Measurements from ENCODE around the gene HPGDS. TPM values are rescaled to one million over a fixed set of nuclear protein-coding genes. Genes with fewer than 3 reads are reported as not detected.
"Not testable (repeated sequence)": the region's sequence is repeated elsewhere in the genome, so short reads cannot be mapped to it uniquely, and the experiment has no call there.

Gene HPGDS
- total and polyA plus RNA-seq, 2 donors = 1.4 to 8.0 TPM

DNA sequence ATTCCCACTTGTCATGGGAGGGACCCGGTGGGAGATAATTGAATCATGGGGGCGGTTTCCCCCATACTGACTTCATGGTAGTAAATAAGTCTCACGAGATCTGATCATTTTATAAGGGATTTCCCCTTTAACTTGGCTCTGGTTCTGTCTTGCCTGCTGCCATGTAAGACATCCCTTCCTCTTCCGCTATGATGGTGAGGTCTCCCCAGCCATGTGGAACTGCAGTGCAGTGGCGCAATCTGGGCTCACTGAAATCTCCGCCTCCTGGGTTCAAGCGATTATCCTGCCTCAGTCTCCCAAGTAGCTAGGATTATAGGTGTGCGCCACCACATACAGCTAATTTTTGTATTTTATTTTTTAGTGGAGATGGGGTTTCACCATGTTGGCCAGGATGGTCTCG lies 2.9 kb downstream of the HPGDS start:
- Histone ChIP-seq H3K9me3 (ENCODE audit: control insufficient read depth in 2 of 2, insufficient read depth in 1 of 2, low read length in 1 of 2) (no peaks in the 10 kb centered on the region), H3K27ac (ENCODE audit: low read depth in 1 of 2, low read length in 1 of 2) (no peak overlapping the region), H3K4me1 (ENCODE audit: control insufficient read depth in 2 of 2, insufficient read depth in 2 of 2, low read length in 2 of 2) (peaks cover 0 to 4% of the 10 kb centered on the region in 2 donors), H3K36me3 (ENCODE audit: control insufficient read depth in 2 of 2, insufficient read depth in 2 of 2, low read length in 1 of 2) (no peaks in the 10 kb centered on the region), H3K4me3 (ENCODE audit: low read length in 2 of 2) (no peak overlapping the region), H3K27me3 (ENCODE audit: control insufficient read depth in 2 of 2, insufficient read depth in 1 of 2, low read length in 1 of 2) (no peaks in the 10 kb centered on the region)
- WGBS = 83% methylated on average over 9 of the region's 9 CpGs
- DNase-seq (ENCODE audit: low read depth in 6 of 9, low spot score in 9 of 9) = peak in 1 of 9 donors; percentile 11

DNA sequence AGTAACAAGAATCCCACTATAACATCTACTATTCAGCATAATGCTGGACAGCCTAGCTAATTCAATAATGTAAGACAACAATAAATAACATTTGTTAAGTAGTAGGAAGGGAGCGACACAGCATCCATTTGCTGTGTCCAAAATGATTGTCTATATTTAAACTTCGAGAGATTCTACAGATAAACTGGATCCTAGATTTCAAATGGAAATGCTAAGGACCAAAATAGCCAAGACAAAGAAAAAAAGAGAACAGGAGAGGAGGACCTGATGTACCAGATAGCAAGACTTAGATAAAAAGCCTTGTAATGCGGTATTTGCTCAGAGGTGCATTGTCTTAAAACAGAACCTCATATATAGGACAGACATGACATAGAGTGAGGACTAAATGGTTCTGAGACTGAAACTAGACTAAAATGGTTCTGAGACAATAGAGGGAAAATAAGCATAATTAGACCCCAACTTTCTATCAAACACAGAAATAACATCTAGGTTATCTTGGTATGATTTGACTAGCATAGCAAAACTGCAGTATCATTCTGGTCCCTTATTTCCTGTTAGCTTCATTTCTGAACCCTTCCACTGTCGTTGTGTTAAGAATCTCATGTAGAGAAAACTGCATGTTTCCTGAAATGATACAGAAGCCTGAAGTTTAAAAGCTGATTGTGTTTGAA lies 3.8 kb downstream of the HPGDS start:
- peak in 5 of 9 donors; percentile 10 to 55 (median 13) for DNase-seq (ENCODE audit: low read depth in 6 of 9, low spot score in 9 of 9)
- H3K27ac ChIP-seq (ENCODE audit: low read depth in 1 of 2, low read length in 1 of 2) = peak overlapping the region in 1 of 2 donors; percentile 5
- H3K27me3 ChIP-seq (ENCODE audit: control insufficient read depth in 2 of 2, insufficient read depth in 1 of 2, low read length in 1 of 2) = no peaks in the 10 kb centered on the region
- H3K4me3 ChIP-seq (ENCODE audit: low read length in 2 of 2) = no peak overlapping the region
- no peaks in the 10 kb centered on the region for H3K36me3 ChIP-seq (ENCODE audit: control insufficient read depth in 2 of 2, insufficient read depth in 2 of 2, low read length in 1 of 2)
- no peaks in the 10 kb centered on the region for H3K9me3 ChIP-seq (ENCODE audit: control insufficient read depth in 2 of 2, insufficient read depth in 1 of 2, low read length in 1 of 2)
- WGBS = 65% methylated on average over 4 of the region's 4 CpGs
- H3K4me1 ChIP-seq (ENCODE audit: control insufficient read depth in 2 of 2, insufficient read depth in 2 of 2, low read length in 2 of 2) = peaks cover 0 to 4% of the 10 kb centered on the region in 2 donors

- not testable (repeated sequence) for H3K4me3 ChIP-seq (ENCODE audit: low read length in 2 of 2); H3K4me1 ChIP-seq (ENCODE audit: control insufficient read depth in 2 of 2, insufficient read depth in 2 of 2, low read length in 2 of 2); DNase-seq (ENCODE audit: low read depth in 6 of 9, low spot score in 9 of 9); H3K27me3 ChIP-seq (ENCODE audit: control insufficient read depth in 2 of 2, insufficient read depth in 1 of 2, low read length in 1 of 2); H3K36me3 ChIP-seq (ENCODE audit: control insufficient read depth in 2 of 2, insufficient read depth in 2 of 2, low read length in 1 of 2); H3K27ac ChIP-seq (ENCODE audit: low read depth in 1 of 2, low read length in 1 of 2); H3K9me3 ChIP-seq (ENCODE audit: control insufficient read depth in 2 of 2, insufficient read depth in 1 of 2, low read length in 1 of 2)
- WGBS = 90% methylated on average over 5 of the region's 5 CpGs
Observed at GRCh38 chr4:94336791-94337190, 5.8 kb downstream of the HPGDS start.

DNA sequence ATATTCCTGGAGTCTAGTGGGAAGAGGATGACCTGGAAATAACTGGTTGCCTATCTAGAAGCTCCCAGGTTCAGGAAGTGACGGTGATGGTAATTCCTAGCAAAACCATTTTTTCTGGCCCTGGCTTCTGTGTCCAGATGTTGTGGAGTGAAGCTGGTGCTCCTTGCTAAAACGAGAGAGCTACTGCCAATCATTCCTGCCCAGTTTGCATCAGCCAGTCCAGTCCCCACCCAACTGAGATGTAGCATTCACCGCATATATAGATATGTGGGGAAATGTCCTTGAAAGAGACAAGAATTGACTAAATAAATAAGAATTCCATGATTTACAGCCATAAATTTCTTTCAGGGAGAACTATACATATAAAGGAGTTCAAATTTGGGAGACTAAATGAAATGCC lies 6.3 kb downstream of the HPGDS start:
- no peaks in the 10 kb centered on the region for H3K27me3 ChIP-seq (ENCODE audit: control insufficient read depth in 2 of 2, insufficient read depth in 1 of 2, low read length in 1 of 2)
- no peaks in the 10 kb centered on the region for H3K36me3 ChIP-seq (ENCODE audit: control insufficient read depth in 2 of 2, insufficient read depth in 2 of 2, low read length in 1 of 2)
- 95% methylated on average over 3 of the region's 3 CpGs for WGBS

DNA sequence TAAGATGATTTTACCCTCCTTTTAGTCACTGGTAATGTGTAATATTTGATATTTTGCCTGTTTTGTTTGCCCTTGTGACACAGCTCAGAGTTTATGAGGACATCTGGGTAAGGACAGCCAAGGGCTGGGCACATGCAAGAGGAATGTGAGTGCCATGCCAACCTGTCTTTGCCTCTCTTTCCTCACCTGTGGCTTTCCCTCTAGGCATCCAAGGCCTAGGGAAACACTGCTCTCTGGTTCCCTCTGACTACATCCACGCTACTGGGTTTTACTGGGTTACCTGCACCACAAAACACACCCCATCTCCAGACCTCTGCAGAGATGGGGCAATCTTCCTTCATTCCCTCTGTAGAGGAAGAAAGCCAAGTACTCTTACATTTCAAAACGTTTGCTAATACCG lies 7.7 kb downstream of the HPGDS start:
- Histone ChIP-seq H3K9me3 (ENCODE audit: control insufficient read depth in 2 of 2, insufficient read depth in 1 of 2, low read length in 1 of 2) (peaks cover 0 to 3% of the 10 kb centered on the region in 2 donors), H3K27me3 (ENCODE audit: control insufficient read depth in 2 of 2, insufficient read depth in 1 of 2, low read length in 1 of 2) (no peaks in the 10 kb centered on the region), H3K4me3 (ENCODE audit: low read length in 2 of 2) (no peak overlapping the region), H3K27ac (ENCODE audit: low read depth in 1 of 2, low read length in 1 of 2) (no peak overlapping the region), H3K36me3 (ENCODE audit: control insufficient read depth in 2 of 2, insufficient read depth in 2 of 2, low read length in 1 of 2) (no peaks in the 10 kb centered on the region), H3K4me1 (ENCODE audit: control insufficient read depth in 2 of 2, insufficient read depth in 2 of 2, low read length in 2 of 2) (peaks cover 0 to 4% of the 10 kb centered on the region in 2 donors)
- WGBS = 94% methylated on average over 3 of the region's 3 CpGs
- DNase-seq (ENCODE audit: low read depth in 6 of 9, low spot score in 9 of 9) = no peak

More for the DNA sequence above, 6.3 kb downstream of the HPGDS start:
- no peak overlapping the region for H3K4me3 ChIP-seq (ENCODE audit: low read length in 2 of 2)
- no peak overlapping the region for H3K27ac ChIP-seq (ENCODE audit: low read depth in 1 of 2, low read length in 1 of 2)
- peaks cover 0 to 3% of the 10 kb centered on the region in 2 donors for H3K9me3 ChIP-seq (ENCODE audit: control insufficient read depth in 2 of 2, insufficient read depth in 1 of 2, low read length in 1 of 2)
- peaks cover 0 to 4% of the 10 kb centered on the region in 2 donors for H3K4me1 ChIP-seq (ENCODE audit: control insufficient read depth in 2 of 2, insufficient read depth in 2 of 2, low read length in 2 of 2)
- DNase-seq (ENCODE audit: low read depth in 6 of 9, low spot score in 9 of 9) = no peak

- H3K36me3 ChIP-seq (ENCODE audit: control insufficient read depth in 2 of 2, insufficient read depth in 2 of 2, low read length in 1 of 2) = no peaks in the 10 kb centered on the region
- DNase-seq (ENCODE audit: low read depth in 6 of 9, low spot score in 9 of 9) = no peak
- H3K4me1 ChIP-seq (ENCODE audit: control insufficient read depth in 2 of 2, insufficient read depth in 2 of 2, low read length in 2 of 2) = no peaks in the 10 kb centered on the region
- 95% methylated on average over 2 of the region's 2 CpGs for WGBS
- no peak overlapping the region for H3K27ac ChIP-seq (ENCODE audit: low read depth in 1 of 2, low read length in 1 of 2)
- H3K9me3 ChIP-seq (ENCODE audit: control insufficient read depth in 2 of 2, insufficient read depth in 1 of 2, low read length in 1 of 2) = peaks cover 0 to 3% of the 10 kb centered on the region in 2 donors
- no peak overlapping the region for H3K4me3 ChIP-seq (ENCODE audit: low read length in 2 of 2)
- no peaks in the 10 kb centered on the region for H3K27me3 ChIP-seq (ENCODE audit: control insufficient read depth in 2 of 2, insufficient read depth in 1 of 2, low read length in 1 of 2)
Observed at GRCh38 chr4:94334476-94334875, 8.2 kb downstream of the HPGDS start.

- no peaks in the 10 kb centered on the region for H3K4me1 ChIP-seq (ENCODE audit: control insufficient read depth in 2 of 2, insufficient read depth in 2 of 2, low read length in 2 of 2)
- WGBS = 95% methylated on average over 3 of the region's 3 CpGs
- H3K27me3 ChIP-seq (ENCODE audit: control insufficient read depth in 2 of 2, insufficient read depth in 1 of 2, low read length in 1 of 2) = no peaks in the 10 kb centered on the region
- peaks cover 0 to 3% of the 10 kb centered on the region in 2 donors for H3K9me3 ChIP-seq (ENCODE audit: control insufficient read depth in 2 of 2, insufficient read depth in 1 of 2, low read length in 1 of 2)
- H3K4me3 ChIP-seq (ENCODE audit: low read length in 2 of 2) = no peak overlapping the region
- H3K36me3 ChIP-seq (ENCODE audit: control insufficient read depth in 2 of 2, insufficient read depth in 2 of 2, low read length in 1 of 2) = no peaks in the 10 kb centered on the region
- H3K27ac ChIP-seq (ENCODE audit: low read depth in 1 of 2, low read length in 1 of 2) = no peak overlapping the region
- no peak for DNase-seq (ENCODE audit: low read depth in 6 of 9, low spot score in 9 of 9)
Observed at GRCh38 chr4:94333866-94334265, 8.8 kb downstream of the HPGDS start.

GRCh38 chr4:94332983-94333590 lies 9.5 kb downstream of the HPGDS start:
- no peak for DNase-seq (ENCODE audit: low read depth in 6 of 9, low spot score in 9 of 9)
- no peaks in the 10 kb centered on the region for H3K4me1 ChIP-seq (ENCODE audit: control insufficient read depth in 2 of 2, insufficient read depth in 2 of 2, low read length in 2 of 2)
- no peaks in the 10 kb centered on the region for H3K36me3 ChIP-seq (ENCODE audit: control insufficient read depth in 2 of 2, insufficient read depth in 2 of 2, low read length in 1 of 2)
- peaks cover 0 to 4% of the 10 kb centered on the region in 2 donors for H3K9me3 ChIP-seq (ENCODE audit: control insufficient read depth in 2 of 2, insufficient read depth in 1 of 2, low read length in 1 of 2)
- H3K4me3 ChIP-seq (ENCODE audit: low read length in 2 of 2) = no peak overlapping the region
- no peaks in the 10 kb centered on the region for H3K27me3 ChIP-seq (ENCODE audit: control insufficient read depth in 2 of 2, insufficient read depth in 1 of 2, low read length in 1 of 2)
- H3K27ac ChIP-seq (ENCODE audit: low read depth in 1 of 2, low read length in 1 of 2) = no peak overlapping the region
- WGBS = 80% methylated on average over 5 of the region's 5 CpGs

- no peaks in the 10 kb centered on the region for H3K36me3 ChIP-seq (ENCODE audit: control insufficient read depth in 2 of 2, insufficient read depth in 2 of 2, low read length in 1 of 2)
- no peak overlapping the region for H3K4me3 ChIP-seq (ENCODE audit: low read length in 2 of 2)
- H3K27me3 ChIP-seq (ENCODE audit: control insufficient read depth in 2 of 2, insufficient read depth in 1 of 2, low read length in 1 of 2) = no peaks in the 10 kb centered on the region
- H3K27ac ChIP-seq (ENCODE audit: low read depth in 1 of 2, low read length in 1 of 2) = no peak overlapping the region
- no peaks in the 10 kb centered on the region for H3K4me1 ChIP-seq (ENCODE audit: control insufficient read depth in 2 of 2, insufficient read depth in 2 of 2, low read length in 2 of 2)
- no peak for DNase-seq (ENCODE audit: low read depth in 6 of 9, low spot score in 9 of 9)
- 90% methylated on average over 1 of the region's 1 CpG for WGBS
- peaks cover 2 to 24% of the 10 kb centered on the region in 2 donors for H3K9me3 ChIP-seq (ENCODE audit: control insufficient read depth in 2 of 2, insufficient read depth in 1 of 2, low read length in 1 of 2)
Observed at GRCh38 chr4:94329933-94330332, 12.7 kb downstream of the HPGDS start.
